Stomach (tissue), 9 donors: ENCODE data around the gene MYO18B. TPM values are rescaled to one million over a fixed set of nuclear protein-coding genes. Genes with fewer than 3 reads are reported as not detected.

ENCODE experiments used
- DNase-seq, 2 donors: peaks; one replicate each; pipeline versions ENCODE4 v3.0.0 to v3.0.0-alpha.2; 2013 to 2019
- H3K27ac ChIP-seq, 5 donors: fragments of 200-600 bp in 4 of 5; sonication (generic) in 4 of 5; one replicate each; pipeline ENCODE4 v1.5.1; 2013 to 2019; ENCODE audit warnings: mild to moderate bottlenecking in 1 of 5, moderate library complexity in 1 of 5
- H3K27me3 ChIP-seq, 3 donors: fragments of 200-600 bp; sonication (generic); one replicate each; pipeline ENCODE4 v1.5.1; 2017 to 2019; ENCODE audit warnings: mixed run types in 1 of 3
- H3K36me3 ChIP-seq, 4 donors: fragments of 200-600 bp; sonication (generic); 1 replicate in 3 of 4; 2 replicates in 1 of 4; pipeline ENCODE4 v1.5.1; 2016 to 2019
- H3K4me1 ChIP-seq, 4 donors: fragments of 200-600 bp; sonication (generic); one replicate each; pipeline ENCODE4 v1.5.1; 2016 to 2019
- H3K4me3 ChIP-seq, 4 donors: fragments of 200-600 bp; sonication (generic) in 3 of 4; one replicate each; pipeline ENCODE4 v1.5.1; 2016 to 2019; ENCODE audit warnings: mild to moderate bottlenecking in 1 of 4
- H3K9me3 ChIP-seq, 4 donors: fragments of 200-600 bp; sonication (generic); one replicate each; pipeline ENCODE4 v1.5.1; 2016 to 2019
- CTCF ChIP-seq, 7 experiments: fragments of 450-650 bp in 4 of 7; fragments of 200-600 bp in 3 of 7; sonication (generic) in 3 of 7; IDR thresholded peaks; one replicate each; pipeline ENCODE4 v1.5.1; 2016 to 2019; ENCODE audit warnings: antibody characterized with exemption in 7 of 7, control low read depth in 2 of 7, mild to moderate bottlenecking in 1 of 7
- EP300 ChIP-seq: sonication (generic); formaldehyde crosslinking; IDR thresholded peaks from one replicate; pipeline ENCODE4 v1.6.1; 2017; ENCODE audit warnings: antibody characterized with exemption
- POLR2A ChIP-seq, 4 donors: fragments of 450-650 bp; IDR thresholded peaks; one replicate each; pipeline ENCODE4 v1.6.1; 2016; ENCODE audit warnings: antibody characterized with exemption in 4 of 4, control low read depth in 2 of 4, mild to moderate bottlenecking in 1 of 4, moderate library complexity in 1 of 4
- POLR2AphosphoS5 ChIP-seq, 3 donors: sonication (generic); formaldehyde crosslinking; IDR thresholded peaks; one replicate each; pipeline ENCODE4 v1.6.1; 2016; ENCODE audit warnings: antibody characterized with exemption in 3 of 3
- WGBS, 5 donors: extraction: QIAGEN DNeasy Blood & Tissue Kit in 3 of 5; methylation state at CpG; one replicate each; pipeline versions ENCODE4 v1.1.5 to v1.1.7; 2013 to 2018; 5-methylcytosine and 5-hydroxymethylcytosine counted together
- intact Hi-C: fragments of 100-400 bp; cut with DNase I; formaldehyde crosslinking; loops from one replicate; pipeline ENCODE4 v1.15.1; 2023; ENCODE audit warnings: low total_unique reads
- polyA plus RNA-seq, 3 donors: library from polyadenylated mRNA; stranded (reverse); fragments of 200-250 nt; gene quantifications; one replicate each; pipeline ENCODE4 v1.2.3, GENCODE V29; 2013
- total RNA-seq, 5 donors: library from RNA; depleted of rRNA; stranded (reverse); fragments of >200 nt; gene quantifications; one replicate each; pipeline versions ENCODE4 v1.1.0 to v1.2.3, GENCODE V29; 2014 to 2016
- donor health status: healthy with polysubstance abuse.
- donor health status: Bipolar disorder and iron deficiency.
- donor health status: healthy.

MYO18B gene
- total and polyA plus RNA-seq, 8 donors: 0.31 to 7.6 (median 0.92) TPM; not detected in 1

- no peak for DNase-seq
- Histone ChIP-seq H3K4me3 (no peak overlapping the region), H3K27me3 (peaks cover 0 to 29% (median under 1%) of the 10 kb centered on the region in 3 donors), H3K36me3 (no peaks in the 10 kb centered on the region), H3K27ac (no peak overlapping the region), H3K4me1 (no peaks in the 10 kb centered on the region), H3K9me3 (no peaks in the 10 kb centered on the region)
- TF ChIP-seq EP300 (no peak), CTCF (IDR thresholded peaks at IDR 0.05) (no peak), POLR2AphosphoS5 (IDR thresholded peaks at IDR 0.05) (no peak), POLR2A (IDR thresholded peaks at IDR 0.05) (no peak)
- intact Hi-C loops: no loop called here
- WGBS, 5 donors: 69 to 84% (median 77%) methylated on average over 4 to 12 of the region's 12 CpGs
Measured at GRCh38 chr22:25845985-25846745, 104.2 kb downstream of the MYO18B start.

GRCh38 chr22:25847451-25847850 is 105.5 kb downstream of the MYO18B start:
- no peaks in the 10 kb centered on the region for H3K4me1 ChIP-seq
- intact Hi-C loops: no loop called here
- no peak overlapping the region for H3K27ac ChIP-seq

GRCh38 chr22:25848954-25849353 is 107.0 kb downstream of the MYO18B start:
- no peak for DNase-seq
- intact Hi-C loops: no loop called here
- peaks cover 0 to 29% (median 5%) of the 10 kb centered on the region in 3 donors for H3K27me3 ChIP-seq
- no peak overlapping the region for H3K4me3 ChIP-seq
- H3K27ac ChIP-seq: no peak overlapping the region
- no peak for TF ChIP-seq CTCF (IDR thresholded peaks at IDR 0.05)
- no peak for TF ChIP-seq POLR2A (IDR thresholded peaks at IDR 0.05)
- TF ChIP-seq POLR2AphosphoS5 (IDR thresholded peaks at IDR 0.05): no peak
- TF ChIP-seq EP300: no peak
- H3K9me3 ChIP-seq: no peaks in the 10 kb centered on the region
- H3K4me1 ChIP-seq: no peaks in the 10 kb centered on the region
- no peaks in the 10 kb centered on the region for H3K36me3 ChIP-seq
- 74 to 87% (median 77%) methylated on average over 10 of the region's 10 CpGs for WGBS, 5 donors

More at GRCh38 chr22:25847451-25847850, 105.5 kb downstream of the MYO18B start:
- DNase-seq: no peak
- Histone ChIP-seq H3K36me3 (no peaks in the 10 kb centered on the region), H3K27me3 (peaks cover 0 to 27% (median 5%) of the 10 kb centered on the region in 3 donors), H3K4me3 (no peak overlapping the region), H3K9me3 (no peaks in the 10 kb centered on the region)
- 95 to 100% (median 96%) methylated on average over 3 of the region's 3 CpGs for WGBS, 5 donors
- TF ChIP-seq POLR2AphosphoS5 (IDR thresholded peaks at IDR 0.05): no peak
- TF ChIP-seq CTCF (IDR thresholded peaks at IDR 0.05): no peak
- no peak for TF ChIP-seq EP300
- TF ChIP-seq POLR2A (IDR thresholded peaks at IDR 0.05): no peak

- Histone ChIP-seq H3K9me3 (no peaks in the 10 kb centered on the region), H3K36me3 (no peaks in the 10 kb centered on the region), H3K4me3 (no peak overlapping the region), H3K27ac (no peak overlapping the region), H3K27me3 (peaks cover 0 to 29% (median 5%) of the 10 kb centered on the region in 3 donors), H3K4me1 (no peaks in the 10 kb centered on the region)
- WGBS, 5 donors: 49 to 63% (median 55%) methylated on average over 6 of the region's 6 CpGs
- DNase-seq: no peak
- intact Hi-C loops: no loop called here
- TF ChIP-seq POLR2A (IDR thresholded peaks at IDR 0.05) (no peak), CTCF (IDR thresholded peaks at IDR 0.05) (no peak), EP300 (no peak), POLR2AphosphoS5 (IDR thresholded peaks at IDR 0.05) (no peak)
Measured at GRCh38 chr22:25849522-25849921, 107.5 kb downstream of the MYO18B start.
